ENCODE measurements around the gene S100A11.

S100A11 gene

GRCh38 chr1:152039461-152039860 lies 2.7 kb upstream of the S100A11 start:
- peak; percentile 25 to 68 (median 51) for DNase-seq

- DNase-seq = no peak
These were observed 2.1 kb upstream of the S100A11 start for GRCh38 chr1:152038871-152039270.

GRCh38 chr1:152035539-152036266 lies 1.1 kb downstream of the S100A11 start:
- DNase-seq = peak; percentile 48 to 64 (median 49)

GRCh38 chr1:152034654-152035538 lies 1.9 kb downstream of the S100A11 start:
- DNase-seq = peak; percentile 84 to 91 (median 85)

- no peak for DNase-seq
These were observed 2.5 kb downstream of the S100A11 start for GRCh38 chr1:152034324-152034653.

- DNase-seq = no peak
These were observed 6.9 kb downstream of the S100A11 start for GRCh38 chr1:152029929-152030211.

GRCh38 chr1:152029144-152029928 lies 7.5 kb downstream of the S100A11 start:
- peak; percentile 65 to 78 (median 77) for DNase-seq

GRCh38 chr1:152026895-152027294 lies 9.9 kb downstream of the S100A11 start:
- no peak for DNase-seq

GRCh38 chr1:152024223-152024622 lies 12.6 kb downstream of the S100A11 start:
- no peak for DNase-seq

- DNase-seq = no peak
These were observed 13.6 kb downstream of the S100A11 start for GRCh38 chr1:152023221-152023620.

- no peak for DNase-seq
These were observed 14.3 kb downstream of the S100A11 start for GRCh38 chr1:152022474-152022873.

GRCh38 chr1:152021569-152021968 lies 15.2 kb downstream of the S100A11 start:
- DNase-seq = no peak

GRCh38 chr1:152020849-152021248 lies 16.0 kb downstream of the S100A11 start:
- DNase-seq = peak in 1 of 3 donors; percentile 27

GRCh38 chr1:152018537-152018936 lies 18.3 kb downstream of the S100A11 start:
- DNase-seq = peak in 1 of 3 donors; percentile 38

GRCh38 chr1:152015766-152016165 lies 21.0 kb downstream of the S100A11 start:
- DNase-seq = no peak

GRCh38 chr1:152014943-152015342 lies 21.9 kb downstream of the S100A11 start:
- DNase-seq = peak; percentile 64 to 70 (median 68)

GRCh38 chr1:152013664-152014237 lies 23.1 kb downstream of the S100A11 start:
- peak; percentile 62 to 74 (median 72) for DNase-seq

GRCh38 chr1:152009691-152010090 lies 27.1 kb downstream of the S100A11 start:
- DNase-seq = no peak

- DNase-seq = no peak
These were observed 29.8 kb downstream of the S100A11 start for GRCh38 chr1:152007047-152007446.

GRCh38 chr1:152005360-152005912 lies 31.4 kb downstream of the S100A11 start:
- DNase-seq = no peak

- DNase-seq = no peak
These were observed 32.9 kb downstream of the S100A11 start for GRCh38 chr1:152003846-152004442.

GRCh38 chr1:152002960-152003359 lies 33.8 kb downstream of the S100A11 start:
- DNase-seq = no peak
